Transverse colon (tissue), 4 donors: ENCODE results near the gene ZNF83. TPM values are rescaled to one million over a fixed set of nuclear protein-coding genes. Genes with fewer than 3 reads are reported as not detected.
"Not testable (repeated sequence)": the region's sequence is repeated elsewhere in the genome, so short reads cannot be mapped to it uniquely, and the experiment has no call there.

Source experiments
- DNase-seq: peaks from one replicate; pipeline ENCODE4 v3.0.0-alpha.2; 2019
- H3K27ac ChIP-seq, 4 donors: fragments of 200-600 bp; sonication (generic); 2 replicates each; pipeline ENCODE4 v1.5.1; 2016 to 2018; ENCODE audit warnings: inconsistent platforms in 4 of 4
- H3K27me3 ChIP-seq: fragments of 200-600 bp; sonication (generic); 2 replicates; pipeline ENCODE4 v1.5.1; 2017; ENCODE audit warnings: inconsistent platforms
- H3K36me3 ChIP-seq, 4 donors: fragments of 200-600 bp; sonication (generic); 2 replicates each; pipeline ENCODE4 v1.5.1; 2017 to 2019; ENCODE audit warnings: inconsistent platforms in 4 of 4
- H3K4me1 ChIP-seq, 4 donors: fragments of 200-600 bp; sonication (generic); 2 replicates each; pipeline ENCODE4 v1.5.1; 2017 to 2020; ENCODE audit warnings: inconsistent platforms in 4 of 4
- H3K4me3 ChIP-seq, 4 donors: fragments of 200-600 bp; sonication (generic); 1 replicate in 1 of 4; 2 replicates in 3 of 4; pipeline versions ENCODE4 v1.5.1 to v1.6.1; 2017 to 2019; ENCODE audit warnings: inconsistent platforms in 4 of 4
- H3K9me3 ChIP-seq, 2 donors: fragments of 200-600 bp; sonication (generic); 2 replicates each; pipeline ENCODE4 v1.5.1; 2017 to 2019; ENCODE audit warnings: inconsistent platforms in 2 of 2
- EP300 ChIP-seq: sonication (generic); formaldehyde crosslinking; IDR thresholded peaks from one replicate; pipeline ENCODE4 v1.6.1; 2017; ENCODE audit warnings: antibody characterized with exemption, low read depth
- POLR2A ChIP-seq: fragments of 450-650 bp; IDR thresholded peaks from one replicate; pipeline ENCODE4 v1.6.1; 2016; ENCODE audit warnings: antibody characterized with exemption, mild to moderate bottlenecking, moderate library complexity
- POLR2AphosphoS5 ChIP-seq, 3 donors: sonication (generic); formaldehyde crosslinking; IDR thresholded peaks; one replicate each; pipeline ENCODE4 v1.6.1; 2016; ENCODE audit warnings: antibody characterized with exemption in 3 of 3
- WGBS, 2 donors: methylation state at CpG; one replicate each; pipeline ENCODE4 v1.1.5; 2018; ENCODE audit warnings: low coverage in 1 of 2; 5-methylcytosine and 5-hydroxymethylcytosine counted together
- in situ Hi-C, 4 donors: fragments of 200-750 bp; cut with MboI; loops; one replicate each; pipeline versions ENCODE4 v1.15.0 to v1.15.1; 2017; ENCODE audit warnings: low sequenced_read_pairs in 3 of 4, low pct_ligation_motif_present in 1 of 4, low pct_unique_long_range_greater_than_20kb in 1 of 4
- intact Hi-C: fragments of 100-400 bp; cut with DNase I; formaldehyde crosslinking; loops from one replicate; pipeline ENCODE4 v1.15.1; 2023; ENCODE audit warnings: low total_unique reads
- total RNA-seq, 4 donors: library from RNA; depleted of rRNA; stranded (reverse); fragments of >200 nt; gene quantifications; one replicate each; pipeline ENCODE4 v1.1.0, GENCODE V29; 2016
- TF ChIP-seq, protein P1 (sequence below), 5 experiments: fragments of 200-600 bp in 3 of 5; fragments of 450-650 bp in 2 of 5; sonication (generic) in 3 of 5; IDR thresholded peaks; 1 replicate in 2 of 5; 2 replicates in 3 of 5; pipeline ENCODE4 v1.5.1; 2016 to 2017; ENCODE audit warnings: antibody characterized with exemption in 5 of 5, inconsistent platforms in 3 of 5, mild to moderate bottlenecking in 2 of 5, moderate library complexity in 1 of 5

Gene ZNF83
- total RNA-seq, 4 donors from 2014 or later, result 13.3 to 55.6 (median 26.7) TPM

DNA sequence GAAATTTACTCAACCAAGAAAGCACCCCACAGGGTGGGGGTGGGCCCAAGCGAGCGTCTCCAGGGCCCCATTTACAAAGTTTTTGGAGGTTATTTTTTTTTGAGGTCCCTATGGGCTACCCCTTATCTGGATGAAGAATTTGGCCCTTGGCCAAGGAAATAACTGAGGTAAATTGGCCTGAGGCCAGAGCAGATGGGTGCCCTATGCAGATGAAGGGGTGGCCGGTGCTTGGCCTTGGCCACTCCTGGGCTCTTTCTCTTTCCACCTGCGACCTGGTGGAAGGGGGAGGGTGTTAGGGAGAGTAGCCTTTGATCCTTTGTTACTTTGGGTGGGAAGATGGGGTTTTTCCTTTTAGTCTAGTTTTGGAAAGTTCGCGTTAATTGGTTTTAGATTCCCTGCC lies 52.6 kb downstream of the ZNF83 start:
- DNase-seq, result no peak
- 79 to 95% methylated on average over 2 to 6 of the region's 6 CpGs for WGBS, 2 donors
- Histone ChIP-seq H3K27me3 (no peaks in the 10 kb centered on the region), H3K4me3 (no peak overlapping the region), H3K9me3 (peaks cover 27 to 48% of the 10 kb centered on the region in 2 donors), H3K27ac (no peak overlapping the region), H3K36me3 (peaks cover 0 to 56% (median 27%) of the 10 kb centered on the region in 4 donors), H3K4me1 (no peaks in the 10 kb centered on the region)
- no peak for TF ChIP-seq POLR2A
- TF ChIP-seq, protein P1, sequence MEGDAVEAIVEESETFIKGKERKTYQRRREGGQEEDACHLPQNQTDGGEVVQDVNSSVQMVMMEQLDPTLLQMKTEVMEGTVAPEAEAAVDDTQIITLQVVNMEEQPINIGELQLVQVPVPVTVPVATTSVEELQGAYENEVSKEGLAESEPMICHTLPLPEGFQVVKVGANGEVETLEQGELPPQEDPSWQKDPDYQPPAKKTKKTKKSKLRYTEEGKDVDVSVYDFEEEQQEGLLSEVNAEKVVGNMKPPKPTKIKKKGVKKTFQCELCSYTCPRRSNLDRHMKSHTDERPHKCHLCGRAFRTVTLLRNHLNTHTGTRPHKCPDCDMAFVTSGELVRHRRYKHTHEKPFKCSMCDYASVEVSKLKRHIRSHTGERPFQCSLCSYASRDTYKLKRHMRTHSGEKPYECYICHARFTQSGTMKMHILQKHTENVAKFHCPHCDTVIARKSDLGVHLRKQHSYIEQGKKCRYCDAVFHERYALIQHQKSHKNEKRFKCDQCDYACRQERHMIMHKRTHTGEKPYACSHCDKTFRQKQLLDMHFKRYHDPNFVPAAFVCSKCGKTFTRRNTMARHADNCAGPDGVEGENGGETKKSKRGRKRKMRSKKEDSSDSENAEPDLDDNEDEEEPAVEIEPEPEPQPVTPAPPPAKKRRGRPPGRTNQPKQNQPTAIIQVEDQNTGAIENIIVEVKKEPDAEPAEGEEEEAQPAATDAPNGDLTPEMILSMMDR (IDR thresholded peaks at IDR 0.05), result no peak
- TF ChIP-seq POLR2AphosphoS5 (IDR thresholded peaks at IDR 0.05), result no peak
- TF ChIP-seq EP300, result no peak
- in situ Hi-C loops, result no loop called here
- intact Hi-C loops, result no loop called here

DNA sequence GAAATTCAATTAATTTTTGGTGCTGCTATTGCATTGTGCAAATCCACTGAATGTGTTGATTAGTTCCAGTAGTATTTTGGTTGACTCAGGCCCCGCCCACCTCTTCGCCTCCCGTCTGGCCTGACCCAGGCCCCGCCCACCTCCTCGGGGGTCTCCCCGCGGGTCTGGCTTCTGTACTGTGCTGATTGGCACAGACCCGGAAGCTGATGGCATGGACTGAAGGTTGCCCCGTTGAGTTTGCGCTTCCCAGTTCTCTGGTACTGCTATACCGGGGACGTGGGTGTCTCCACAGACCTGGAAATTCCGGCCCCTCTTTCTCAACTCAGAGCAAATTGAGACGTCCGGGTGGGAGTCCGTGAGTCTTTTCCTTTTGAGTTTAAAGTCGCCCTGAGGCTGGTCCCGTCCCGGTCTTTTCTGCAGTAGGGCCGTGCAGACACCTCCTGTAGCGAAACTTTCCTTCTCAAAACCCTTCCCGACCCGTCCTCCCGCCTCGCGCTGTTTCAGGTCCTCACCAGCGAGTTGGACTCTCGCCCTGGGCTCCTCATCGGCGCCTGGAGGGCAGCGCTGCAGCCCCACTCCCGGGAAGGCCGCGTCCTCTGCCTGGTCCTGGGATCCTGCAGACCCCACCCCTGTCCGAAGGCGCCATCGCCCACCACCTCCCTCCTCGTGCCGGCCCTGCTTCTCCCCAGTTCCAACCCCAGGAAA lies 53.3 kb downstream of the ZNF83 start:
- Histone ChIP-seq H3K4me3 (peak overlapping the region in 1 of 4 donors; percentile 29), H3K9me3 (peaks cover 34 to 56% of the 10 kb centered on the region in 2 donors), H3K27me3 (no peaks in the 10 kb centered on the region), H3K4me1 (no peaks in the 10 kb centered on the region), H3K36me3 (peaks cover 0 to 62% (median 27%) of the 10 kb centered on the region in 4 donors), H3K27ac (no peak overlapping the region)
- in situ Hi-C loops (no loop called here), intact Hi-C loops (no loop called here)
- 72 to 94% methylated on average over 2 to 39 of the region's 39 CpGs for WGBS, 2 donors
- DNase-seq, result no peak
- TF ChIP-seq, protein P1 (IDR thresholded peaks at IDR 0.05), result no peak
- TF ChIP-seq EP300 (no peak), POLR2AphosphoS5 (IDR thresholded peaks at IDR 0.05) (no peak), POLR2A (no peak)

DNA sequence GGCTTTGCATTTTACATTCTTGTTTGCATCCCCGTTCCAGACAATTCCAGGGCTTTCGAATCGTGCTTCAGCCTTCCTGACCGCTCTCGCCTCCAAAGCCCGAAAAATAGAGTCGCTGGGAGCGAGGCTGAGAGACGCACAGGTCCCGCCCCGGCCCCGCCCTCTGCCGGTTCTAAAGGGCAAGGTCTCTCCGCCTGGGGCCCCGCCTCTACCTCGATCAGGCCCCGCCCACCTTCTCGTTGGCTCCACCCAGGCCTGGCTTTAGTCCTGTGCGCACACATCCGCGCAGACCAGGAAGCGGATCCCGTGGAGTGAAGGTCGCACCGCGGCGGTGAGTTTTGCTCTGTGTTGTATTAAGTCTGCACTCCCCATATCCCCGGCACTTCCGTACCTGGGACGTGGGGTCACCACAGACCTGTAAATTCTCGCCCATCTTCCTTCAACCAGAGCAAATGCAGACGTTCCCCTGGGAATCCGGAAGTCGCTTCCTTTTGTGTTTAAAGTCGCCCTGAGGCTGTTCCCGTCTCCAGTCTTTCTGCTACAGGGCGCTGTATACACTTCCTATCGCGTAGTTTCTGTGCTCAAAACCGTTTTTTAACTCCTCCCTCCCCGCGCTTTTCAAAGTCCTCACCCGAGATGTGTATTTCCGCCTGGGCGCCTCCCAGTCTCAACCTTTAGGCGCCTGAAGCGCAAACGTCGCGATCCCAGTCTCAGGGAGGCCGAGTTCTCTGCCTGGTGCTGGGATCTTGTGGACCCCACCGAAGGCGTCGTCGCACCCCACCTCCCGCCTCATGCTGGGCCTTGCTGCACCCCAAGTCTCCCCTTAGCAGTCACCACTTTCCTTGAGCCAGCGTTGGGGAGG lies 67.9 kb downstream of the ZNF83 start, which contains the start of gene ZNF701:
Gene ZNF701 (plus strand): TSS at position 288 of the 862 bp plus-strand sequence. CDS start 3,861 bp downstream, outside the sequence.
- peak; percentile 97 for DNase-seq
- 2% methylated on average over 57 of the region's 57 CpGs; no CpG with 5 or more reads in 1 of the 2 donors for WGBS, 2 donors
- Histone ChIP-seq H3K27ac (peak within 1 kb of the TSS; percentile 84 to 93 (median 90)), H3K36me3 (peaks cover 0 to 37% (median 14%) of the 10 kb centered on the region in 4 donors), H3K4me3 (peak within 1 kb of the TSS; percentile 49 to 93 (median 64)), H3K4me1 (peaks cover 0 to 19% (median 9%) of the 10 kb centered on the region in 4 donors), H3K27me3 (no peaks in the 10 kb centered on the region), H3K9me3 (peaks cover 14 to 17% of the 10 kb centered on the region in 2 donors)
- TF ChIP-seq, protein P1 (IDR thresholded peaks at IDR 0.05), result peak in 3 of 5 experiments; percentile 26 to 45 (median 37)
- TF ChIP-seq POLR2AphosphoS5 (IDR thresholded peaks at IDR 0.05), result peak; percentile 94 to 99 (median 97)
- TF ChIP-seq POLR2A, result peak; percentile 96
- no peak for TF ChIP-seq EP300
- intact Hi-C loops (no loop called here), in situ Hi-C loops (no loop called here)

DNA sequence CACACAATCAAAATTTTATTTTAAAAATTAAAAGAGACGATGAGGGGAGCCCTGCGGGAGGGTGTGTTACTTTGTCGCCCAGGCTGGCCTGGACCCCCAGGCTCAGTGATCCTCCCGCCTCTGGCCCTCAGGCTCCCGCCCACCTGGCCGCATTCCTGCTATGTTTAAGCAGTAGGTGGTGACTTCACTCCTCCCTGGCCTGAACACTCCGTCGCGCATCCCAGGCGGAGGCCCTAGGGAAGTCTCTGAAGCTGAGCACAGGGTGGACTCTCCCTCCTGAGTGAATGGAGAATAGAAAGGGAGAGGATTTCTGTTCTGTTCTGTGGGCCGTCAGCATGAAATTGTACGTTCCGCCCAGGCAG lies 68.5 kb downstream of the ZNF83 start:
- intact Hi-C loops, in situ Hi-C loops, H3K27me3 ChIP-seq, DNase-seq: not testable (repeated sequence)
- 22 to 52% methylated on average over 3 to 13 of the region's 13 CpGs for WGBS, 2 donors
- H3K27ac ChIP-seq, result peak overlapping the region; percentile 84 to 93 (median 90)
- H3K4me1 ChIP-seq, result peaks cover 0 to 19% (median 9%) of the 10 kb centered on the region in 4 donors
- H3K4me3 ChIP-seq, result peak overlapping the region; percentile 23 to 93 (median 53)
- peaks cover 0 to 36% (median 13%) of the 10 kb centered on the region in 4 donors for H3K36me3 ChIP-seq
- H3K9me3 ChIP-seq, result peaks cover 17 to 23% of the 10 kb centered on the region in 2 donors
